Body of pancreas (tissue), 4 donors: ENCODE measurements around the gene OR52K2.

ENCODE experiments used
- CTCF ChIP-seq, 7 experiments: fragments of 450-650 bp in 4 of 7; fragments of 200-600 bp in 3 of 7; sonication (generic) in 3 of 7; IDR thresholded peaks; one replicate each; pipeline ENCODE4 v1.5.1; 2016 to 2019; ENCODE audit warnings: antibody characterized with exemption in 7 of 7
- POLR2A ChIP-seq, 3 donors: fragments of 450-650 bp; IDR thresholded peaks; one replicate each; pipeline ENCODE4 v1.6.1; 2016; ENCODE audit warnings: antibody characterized with exemption in 3 of 3, mild to moderate bottlenecking in 2 of 3

- TF ChIP-seq CTCF (IDR thresholded peaks at IDR 0.05), result no peak
- no peak for TF ChIP-seq POLR2A (IDR thresholded peaks at IDR 0.05)
Observed at GRCh38 chr11:4459500-4459899, 10.4 kb downstream of the OR52K2 start.
